WTC11 (cell line): ENCODE measurements around the gene NKAIN2.

Source experiments
- CTCF ChIP-seq: fragments of 200-600 bp; IDR thresholded peaks from 2 replicates; pipeline ENCODE4 v1.8.0; 2022; ENCODE audit warnings: antibody characterized with exemption
- STAT6 ChIP-seq: sonication (generic); formaldehyde crosslinking; conservative IDR thresholded peaks from 2 replicates; pipeline ENCODE4 v1.8.1; 2023; ENCODE audit warnings: mild to moderate bottlenecking, low read depth, missing genetic modification reagents, moderate library complexity
- USF2 ChIP-seq: sonication (generic); formaldehyde crosslinking; IDR thresholded peaks from 2 replicates; pipeline ENCODE4 v1.8.1; 2023; ENCODE audit warnings: mild to moderate bottlenecking, missing genetic modification reagents, moderate library complexity

GRCh38 chr6:123788319-123788718 lies 15.3 kb upstream of the NKAIN2 start:
- TF ChIP-seq USF2: no peak
- TF ChIP-seq CTCF: no peak
- TF ChIP-seq STAT6 (CRISPR knock-in tag): no peak
